DMS114 treated with DMSO at 0.1 percent for 48 hours (cell line): ENCODE results near the gene PLAU.
"Not testable (repeated sequence)": the region's sequence is repeated elsewhere in the genome, so short reads cannot be mapped to it uniquely, and the experiment has no call there.

ENCODE experiments used
- DNase-seq: peaks from one replicate; lab custom pipeline; 2025; ENCODE audit not compliant: unreplicated experiment; lab: John Stamatoyannopoulos, UW

PLAU gene

GRCh38 chr10:73895381-73895780 lies 15.6 kb upstream of the PLAU start:
- not testable (repeated sequence) for DNase-seq

- no peak for DNase-seq
Observed at GRCh38 chr10:73897693-73898092, 13.2 kb upstream of the PLAU start.

GRCh38 chr10:73898730-73899410 lies 12.1 kb upstream of the PLAU start:
- no peak for DNase-seq

- DNase-seq: no peak
Observed at GRCh38 chr10:73899423-73899822, 11.5 kb upstream of the PLAU start.

GRCh38 chr10:73900064-73900463 lies 10.9 kb upstream of the PLAU start:
- DNase-seq: no peak

- DNase-seq: no peak
Observed at GRCh38 chr10:73901261-73901660, 9.7 kb upstream of the PLAU start.

- DNase-seq: no peak
Observed at GRCh38 chr10:73902351-73902750, 8.6 kb upstream of the PLAU start.

GRCh38 chr10:73905256-73906020 lies 5.5 kb upstream of the PLAU start:
- no peak for DNase-seq

GRCh38 chr10:73906524-73907447 lies 4.1 kb upstream of the PLAU start:
- no peak for DNase-seq

- no peak for DNase-seq
Observed at GRCh38 chr10:73907841-73908517, 3.0 kb upstream of the PLAU start.

- DNase-seq: no peak
Observed at GRCh38 chr10:73908853-73909539, 1.9 kb upstream of the PLAU start.

- DNase-seq: no peak
Observed at GRCh38 chr10:73909540-73910115, 1.3 kb upstream of the PLAU start.

- no peak for DNase-seq
Observed at GRCh38 chr10:73910401-73910763, 550 bp upstream of the PLAU start.

- DNase-seq: no peak
Observed at GRCh38 chr10:73911553-73912004, 647 bp downstream of the PLAU start.

GRCh38 chr10:73914036-73914435 lies 3.1 kb downstream of the PLAU start:
- no peak for DNase-seq

GRCh38 chr10:73915206-73915851 lies 4.4 kb downstream of the PLAU start:
- DNase-seq: no peak

- DNase-seq: no peak
Observed at GRCh38 chr10:73916761-73917470, 6.0 kb downstream of the PLAU start.

- DNase-seq: no peak
Observed at GRCh38 chr10:73917566-73918305, 6.8 kb downstream of the PLAU start.
